RWPE2 (cell line): ENCODE measurements around the gene IPCEF1.

Experiments
- ATAC-seq: fragments of 200-7000 bp; cut with Tn5 transposase; 3 replicates; pipeline ENCODE4 v1.9.1; 2021; ENCODE audit warnings: low read depth
- DNase-seq: peaks from one replicate; pipeline ENCODE4 v3.0.0-alpha.2; 2020; ENCODE audit warnings: low spot score
- H3K27ac ChIP-seq: fragments of 450-650 bp; 2 replicates; pipeline ENCODE4 v1.5.1; 2017; ENCODE audit warnings: mild to moderate bottlenecking; ENCODE audit not compliant: poor library complexity, severe bottlenecking
- H3K27me3 ChIP-seq: fragments of 250-450 bp; sonication (Bioruptor Pico); 2 replicates; pipeline ENCODE4 v1.5.1; 2021; ENCODE audit warnings: mild to moderate bottlenecking, moderate library complexity; ENCODE audit not compliant: insufficient read depth, poor library complexity, severe bottlenecking
- H3K36me3 ChIP-seq: fragments of 250-450 bp; sonication (Bioruptor Pico); 2 replicates; pipeline ENCODE4 v1.5.1; 2020; ENCODE audit warnings: low read depth, mild to moderate bottlenecking, moderate library complexity
- H3K4me1 ChIP-seq: fragments of 250-450 bp; sonication (Bioruptor Pico); 2 replicates; pipeline ENCODE4 v1.5.1; 2021; ENCODE audit warnings: mild to moderate bottlenecking, moderate library complexity; ENCODE audit not compliant: insufficient read depth, poor library complexity, severe bottlenecking
- H3K4me3 ChIP-seq: fragments of 250-450 bp; sonication (Bioruptor Pico); 2 replicates; pipeline ENCODE4 v1.5.1; 2021; ENCODE audit warnings: mild to moderate bottlenecking, moderate library complexity; ENCODE audit not compliant: severe bottlenecking
- H3K9me3 ChIP-seq: fragments of 250-450 bp; sonication (Bioruptor Pico); 2 replicates; pipeline ENCODE4 v1.5.1; 2021; ENCODE audit warnings: mild to moderate bottlenecking, moderate library complexity; ENCODE audit not compliant: severe bottlenecking
- TF ChIP-seq, protein P1 (sequence below): fragments of 450-650 bp; IDR thresholded peaks from one replicate; pipeline ENCODE4 v1.5.1; 2017; ENCODE audit warnings: mild to moderate bottlenecking, moderate library complexity; ENCODE audit not compliant: poor library complexity, severe bottlenecking

The IPCEF1 gene

DNA sequence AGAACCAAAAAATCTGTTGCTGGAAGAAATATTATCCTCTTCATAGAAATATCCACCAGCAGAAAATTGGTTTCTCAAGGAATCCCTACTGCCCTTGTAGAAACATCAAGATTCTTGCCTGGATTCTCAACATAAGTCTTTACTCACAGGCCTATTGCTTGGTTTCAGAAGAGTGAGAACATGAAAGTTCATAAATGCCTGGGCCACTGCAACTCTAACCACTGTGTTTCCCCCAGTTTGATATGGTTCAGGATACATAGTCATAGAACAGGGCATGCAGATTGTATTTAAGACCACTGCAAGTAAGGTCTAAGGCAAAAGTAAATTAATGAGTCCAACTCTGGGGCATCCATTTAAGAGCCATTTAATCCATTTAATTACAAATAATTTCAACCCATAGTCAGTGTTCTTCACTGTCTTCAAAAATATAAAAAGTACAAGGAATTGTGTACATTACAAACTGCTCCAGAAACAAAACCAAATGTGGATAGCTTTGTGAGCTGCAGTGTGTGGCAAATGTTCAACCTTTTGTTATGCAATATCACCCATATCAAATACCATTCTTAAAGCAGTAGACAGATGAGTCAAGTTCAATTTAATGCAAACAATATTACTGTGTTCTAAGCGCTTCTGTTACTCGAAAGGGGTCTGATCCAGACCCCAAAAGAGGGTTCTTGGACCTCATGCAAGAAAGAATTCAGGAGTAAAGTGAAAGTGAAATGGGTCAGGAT, 234.2 kb downstream of the IPCEF1 start:
- Histone ChIP-seq H3K4me3 (no peak overlapping the region), H3K27ac (no peak overlapping the region), H3K36me3 (no peaks in the 10 kb centered on the region), H3K9me3 (no peaks in the 10 kb centered on the region), H3K27me3 (no peaks in the 10 kb centered on the region), H3K4me1 (no peaks in the 10 kb centered on the region)
- TF ChIP-seq, protein P1, sequence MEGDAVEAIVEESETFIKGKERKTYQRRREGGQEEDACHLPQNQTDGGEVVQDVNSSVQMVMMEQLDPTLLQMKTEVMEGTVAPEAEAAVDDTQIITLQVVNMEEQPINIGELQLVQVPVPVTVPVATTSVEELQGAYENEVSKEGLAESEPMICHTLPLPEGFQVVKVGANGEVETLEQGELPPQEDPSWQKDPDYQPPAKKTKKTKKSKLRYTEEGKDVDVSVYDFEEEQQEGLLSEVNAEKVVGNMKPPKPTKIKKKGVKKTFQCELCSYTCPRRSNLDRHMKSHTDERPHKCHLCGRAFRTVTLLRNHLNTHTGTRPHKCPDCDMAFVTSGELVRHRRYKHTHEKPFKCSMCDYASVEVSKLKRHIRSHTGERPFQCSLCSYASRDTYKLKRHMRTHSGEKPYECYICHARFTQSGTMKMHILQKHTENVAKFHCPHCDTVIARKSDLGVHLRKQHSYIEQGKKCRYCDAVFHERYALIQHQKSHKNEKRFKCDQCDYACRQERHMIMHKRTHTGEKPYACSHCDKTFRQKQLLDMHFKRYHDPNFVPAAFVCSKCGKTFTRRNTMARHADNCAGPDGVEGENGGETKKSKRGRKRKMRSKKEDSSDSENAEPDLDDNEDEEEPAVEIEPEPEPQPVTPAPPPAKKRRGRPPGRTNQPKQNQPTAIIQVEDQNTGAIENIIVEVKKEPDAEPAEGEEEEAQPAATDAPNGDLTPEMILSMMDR: no peak
- ATAC-seq: no peak
- DNase-seq: no peak

DNA sequence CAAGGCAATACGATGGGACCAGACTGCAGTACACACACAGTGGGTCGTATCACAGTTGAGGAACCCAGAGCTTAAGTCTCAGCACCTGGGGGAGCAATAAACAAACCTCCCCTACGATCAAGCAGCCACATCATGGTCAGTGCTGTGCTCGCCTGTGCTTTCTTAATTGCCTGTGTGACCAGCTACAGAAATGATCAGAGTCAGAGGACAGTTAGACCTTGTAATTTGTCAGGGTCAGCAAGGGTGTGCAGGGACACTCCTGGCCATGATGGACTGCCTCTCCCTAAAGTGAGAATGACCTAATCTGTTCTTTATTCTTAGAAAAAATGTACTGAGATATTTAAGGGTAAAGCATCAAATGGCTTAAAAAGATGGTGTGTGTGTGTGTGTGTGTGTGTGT, 239.1 kb downstream of the IPCEF1 start:
- H3K9me3 ChIP-seq: no peaks in the 10 kb centered on the region
- peaks cover 9% of the 10 kb centered on the region for H3K4me1 ChIP-seq
- DNase-seq: no peak
- H3K36me3 ChIP-seq: no peaks in the 10 kb centered on the region
- ATAC-seq: no peak
- H3K27ac ChIP-seq: no peak overlapping the region
- TF ChIP-seq, protein P1: no peak
- no peaks in the 10 kb centered on the region for H3K27me3 ChIP-seq
- no peak overlapping the region for H3K4me3 ChIP-seq

- Histone ChIP-seq H3K36me3 (no peaks in the 10 kb centered on the region), H3K4me3 (no peak overlapping the region), H3K9me3 (no peaks in the 10 kb centered on the region), H3K27me3 (no peaks in the 10 kb centered on the region), H3K27ac (peak overlapping the region; percentile 71), H3K4me1 (peaks cover 26% of the 10 kb centered on the region)
- DNase-seq (no peak), ATAC-seq (peak; percentile 36; the same call in 1 of the 3 replicates)
- TF ChIP-seq, protein P1: no peak
Measured at GRCh38 chr6:154113392-154113791, 243.2 kb downstream of the IPCEF1 start.

GRCh38 chr6:154112181-154112809, 244.3 kb downstream of the IPCEF1 start:
- no peaks in the 10 kb centered on the region for H3K9me3 ChIP-seq
- H3K36me3 ChIP-seq: no peaks in the 10 kb centered on the region
- peaks cover 26% of the 10 kb centered on the region for H3K4me1 ChIP-seq
- peak overlapping the region; percentile 71 for H3K27ac ChIP-seq
- no peaks in the 10 kb centered on the region for H3K27me3 ChIP-seq
- no peak overlapping the region for H3K4me3 ChIP-seq
- DNase-seq (no peak), ATAC-seq (peak; percentile 88)
- TF ChIP-seq, protein P1: no peak

GRCh38 chr6:154111025-154111424, 245.6 kb downstream of the IPCEF1 start:
- ATAC-seq: peak; percentile 66
- Histone ChIP-seq H3K27ac (peak overlapping the region; percentile 71), H3K36me3 (no peaks in the 10 kb centered on the region), H3K27me3 (no peaks in the 10 kb centered on the region), H3K9me3 (no peaks in the 10 kb centered on the region), H3K4me3 (no peak overlapping the region), H3K4me1 (peaks cover 26% of the 10 kb centered on the region)
- TF ChIP-seq, protein P1: no peak
- DNase-seq: no peak
